Fibroblast of lung (primary cell): ENCODE data around the gene SORCS2.

Experiments used
- EZH2 ChIP-seq: IDR thresholded peaks from 2 replicates; pipeline ENCODE4 v1.5.1; 2012; ENCODE audit warnings: low read length, control low read depth, mild to moderate bottlenecking; ENCODE audit errors: missing control alignments
- TF ChIP-seq, protein P1 (sequence below), 2 donors: IDR thresholded peaks in 1 of 2; conservative IDR thresholded peaks in 1 of 2; 1 replicate in 1 of 2; 2 replicates in 1 of 2; pipeline ENCODE4 v1.5.1; 2011 to 2012; ENCODE audit warnings: low read length in 2 of 2, control low read depth in 1 of 2, inconsistent platforms in 1 of 2, low read depth in 1 of 2, mild to moderate bottlenecking in 1 of 2

- TF ChIP-seq, protein P1, sequence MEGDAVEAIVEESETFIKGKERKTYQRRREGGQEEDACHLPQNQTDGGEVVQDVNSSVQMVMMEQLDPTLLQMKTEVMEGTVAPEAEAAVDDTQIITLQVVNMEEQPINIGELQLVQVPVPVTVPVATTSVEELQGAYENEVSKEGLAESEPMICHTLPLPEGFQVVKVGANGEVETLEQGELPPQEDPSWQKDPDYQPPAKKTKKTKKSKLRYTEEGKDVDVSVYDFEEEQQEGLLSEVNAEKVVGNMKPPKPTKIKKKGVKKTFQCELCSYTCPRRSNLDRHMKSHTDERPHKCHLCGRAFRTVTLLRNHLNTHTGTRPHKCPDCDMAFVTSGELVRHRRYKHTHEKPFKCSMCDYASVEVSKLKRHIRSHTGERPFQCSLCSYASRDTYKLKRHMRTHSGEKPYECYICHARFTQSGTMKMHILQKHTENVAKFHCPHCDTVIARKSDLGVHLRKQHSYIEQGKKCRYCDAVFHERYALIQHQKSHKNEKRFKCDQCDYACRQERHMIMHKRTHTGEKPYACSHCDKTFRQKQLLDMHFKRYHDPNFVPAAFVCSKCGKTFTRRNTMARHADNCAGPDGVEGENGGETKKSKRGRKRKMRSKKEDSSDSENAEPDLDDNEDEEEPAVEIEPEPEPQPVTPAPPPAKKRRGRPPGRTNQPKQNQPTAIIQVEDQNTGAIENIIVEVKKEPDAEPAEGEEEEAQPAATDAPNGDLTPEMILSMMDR (conservative IDR thresholded peaks at IDR 0.05 in 1 of 2, IDR thresholded peaks at IDR 0.05 in 1 of 2; ENCODE audit: low read depth in 1 of 2, low read length in 2 of 2), result no peak
- TF ChIP-seq EZH2, result no peak
These were observed 191.9 kb downstream of the SORCS2 start for GRCh38 chr4:7384003-7384928.
